Loucy (cell line): ENCODE data around the gene CCDC57.

ENCODE experiments used
- CTCF ChIP-seq: fragments of 200-600 bp; sonication (generic); conservative IDR thresholded peaks from 2 replicates; pipeline ENCODE4 v1.5.1; 2014; ENCODE audit warnings: mild to moderate bottlenecking, antibody characterized with exemption, low read length
- EZH2phosphoT487 ChIP-seq: fragments of 200-600 bp; IDR thresholded peaks from 2 replicates; pipeline ENCODE4 v1.6.1; 2018; ENCODE audit warnings: antibody characterized with exemption, mild to moderate bottlenecking, moderate library complexity, borderline replicate concordance

GRCh38 chr17:82083533-82084359 is 128.9 kb downstream of the CCDC57 start:
- TF ChIP-seq CTCF (no peak), EZH2phosphoT487 (no peak)
